HepG2 (cell line): ENCODE data around the gene STX4. TPM values are rescaled to one million over a fixed set of nuclear protein-coding genes. Genes with fewer than 3 reads are reported as not detected.

ENCODE experiments used
- ATF3 ChIP-seq: sonication (generic); formaldehyde crosslinking; IDR thresholded peaks from 2 replicates; pipeline ENCODE4 v1.4.0; 2020; ENCODE audit warnings: missing genetic modification reagents
- GATAD2A ChIP-seq: IDR thresholded peaks from 2 replicates; pipeline ENCODE4 v1.6.1; 2016
- HNRNPLL ChIP-seq: fragments of 200-400 bp; formaldehyde crosslinking; IDR thresholded peaks from 2 replicates; pipeline ENCODE4 v1.6.1; 2017; ENCODE audit warnings: mild to moderate bottlenecking, low read depth, low read length; ENCODE audit not compliant: poor library complexity, severe bottlenecking
- ISL2 ChIP-seq: sonication (generic); formaldehyde crosslinking; IDR thresholded peaks from 2 replicates; pipeline ENCODE4 v1.5.0; 2020; ENCODE audit warnings: missing genetic modification reagents
- JUN ChIP-seq: sonication (generic); formaldehyde crosslinking; IDR thresholded peaks from 2 replicates; pipeline ENCODE4 v1.4.0; 2020; ENCODE audit warnings: mild to moderate bottlenecking, missing genetic modification reagents
- MEIS2 ChIP-seq: sonication (generic); formaldehyde crosslinking; IDR thresholded peaks from 2 replicates; pipeline ENCODE4 v1.9.0; 2021; ENCODE audit warnings: mild to moderate bottlenecking, missing genetic modification reagents
- NCOA2 ChIP-seq: sonication (generic); formaldehyde crosslinking; IDR thresholded peaks from 2 replicates; pipeline ENCODE4 v1.8.0; 2022; ENCODE audit warnings: inconsistent platforms
- PLRG1 ChIP-seq: fragments of 450-650 bp; conservative IDR thresholded peaks from 2 replicates; pipeline ENCODE4 v1.6.1; 2016
- PTBP1 ChIP-seq: fragments of 200-400 bp; formaldehyde crosslinking; IDR thresholded peaks from 2 replicates; pipeline ENCODE4 v1.6.1; 2018; ENCODE audit warnings: low read length, low read depth; ENCODE audit not compliant: poor library complexity, severe bottlenecking
- SMAD3 ChIP-seq: sonication (generic); formaldehyde crosslinking; IDR thresholded peaks from 2 replicates; pipeline ENCODE4 v1.4.0; 2020; ENCODE audit warnings: missing genetic modification reagents
- SSRP1 ChIP-seq: IDR thresholded peaks from 2 replicates; pipeline ENCODE4 v1.6.1; 2016; ENCODE audit warnings: control low read depth
- SUZ12 ChIP-seq: fragments of 150-350 bp; IDR thresholded peaks from 2 replicates; pipeline ENCODE4 v1.6.1; 2014; ENCODE audit warnings: low read depth, low read length
- ZBTB10 ChIP-seq: sonication (generic); formaldehyde crosslinking; IDR thresholded peaks from 2 replicates; pipeline ENCODE4 v1.4.0; 2020; ENCODE audit warnings: missing genetic modification reagents, borderline replicate concordance
- ZBTB8A ChIP-seq: sonication (generic); formaldehyde crosslinking; IDR thresholded peaks from 2 replicates; pipeline ENCODE4 v1.4.0; 2020; ENCODE audit warnings: mild to moderate bottlenecking, low read depth, missing genetic modification reagents, borderline replicate concordance
- ZMYM2 ChIP-seq: sonication (generic); formaldehyde crosslinking; IDR thresholded peaks from 2 replicates; pipeline ENCODE4 v1.8.0; 2022; ENCODE audit warnings: mild to moderate bottlenecking, missing genetic modification reagents
- ZNF224 ChIP-seq: sonication (generic); formaldehyde crosslinking; IDR thresholded peaks from 2 replicates; pipeline ENCODE4 v1.5.0; 2020; ENCODE audit warnings: mild to moderate bottlenecking, missing genetic modification reagents
- ZNF513 ChIP-seq: sonication (generic); formaldehyde crosslinking; conservative IDR thresholded peaks from 2 replicates; pipeline ENCODE4 v1.5.0; 2020; ENCODE audit warnings: missing genetic modification reagents
- ZNF691 ChIP-seq: sonication (generic); formaldehyde crosslinking; IDR thresholded peaks from 2 replicates; pipeline ENCODE4 v1.4.0; 2020; ENCODE audit warnings: missing genetic modification reagents, low read depth, mild to moderate bottlenecking, borderline replicate concordance
- ZNF775 ChIP-seq: sonication (generic); formaldehyde crosslinking; IDR thresholded peaks from 2 replicates; pipeline ENCODE4 v1.4.0; 2020; ENCODE audit warnings: missing genetic modification reagents, mild to moderate bottlenecking, moderate library complexity, borderline replicate concordance
- ZSCAN5A ChIP-seq: sonication (generic); formaldehyde crosslinking; IDR thresholded peaks from 2 replicates; pipeline ENCODE4 v1.8.0; 2022; ENCODE audit warnings: mild to moderate bottlenecking, missing genetic modification reagents, borderline replicate concordance
- polyA plus RNA-seq, 8 experiments: library from polyadenylated mRNA; depleted of rRNA in 3 of 8; stranded (reverse) in 7 of 8; unstranded in 1 of 8; fragments of >200 nt; fragmentation: Illumina TruSeq in 4 of 8; extraction: Trizol in 4 of 8; gene quantifications; 2 replicates each; pipeline versions ENCODE4 v1.2.1 to v1.2.3, GENCODE V29; 2011 to 2016; ENCODE audit warnings: low read depth in 4 of 8, missing spikeins in 1 of 8, mixed read lengths in 1 of 8; ENCODE audit not compliant: insufficient read depth in 1 of 8
- total RNA-seq, 5 experiments: library from RNA; depleted of rRNA; stranded (reverse); fragments of >200 nt; fragmentation: Illumina TruSeq; extraction: Trizol; gene quantifications; 2 replicates each; pipeline ENCODE4 v1.2.3, GENCODE V29; 2016; ENCODE audit warnings: low read depth in 1 of 5

The STX4 gene
- total and polyA plus RNA-seq, 2 of the 13 experiments (the other 11 are each of a cell fraction or from before 2014, with no cell fraction given): 29.2 to 34.6 TPM

GRCh38 chr16:30985401-30986128 lies 47.8 kb upstream of the STX4 start (continued):
- no peak for TF ChIP-seq PTBP1
- TF ChIP-seq ZNF691 (CRISPR knock-in tag): no peak; the same call in 1 of the 2 replicates
- no peak for TF ChIP-seq ZBTB10 (CRISPR knock-in tag)
- TF ChIP-seq JUN: peak; percentile 67; the same call in 1 of the 2 replicates
- no peak; the same call in 1 of the 2 replicates for TF ChIP-seq ZSCAN5A (CRISPR knock-in tag)
- 0 out of 2 replicates have a peak, but pooled peaks have one; percentile 4 for TF ChIP-seq NCOA2 (CRISPR knock-in tag)
- TF ChIP-seq SMAD3: no peak; the same call in 1 of the 2 replicates
- TF ChIP-seq ZNF775 (CRISPR knock-in tag): peak; percentile 54; the same call in 1 of the 2 replicates
- TF ChIP-seq HNRNPLL: peak; percentile 44
- TF ChIP-seq ZNF513 (CRISPR knock-in tag): 0 out of 2 replicates have a peak, but pooled peaks have one; percentile 72
- TF ChIP-seq SSRP1 (CRISPR knock-in tag): no peak
- no peak for TF ChIP-seq PLRG1
- peak; percentile 63 for TF ChIP-seq GATAD2A (CRISPR knock-in tag)
- no peak for TF ChIP-seq ZMYM2 (CRISPR knock-in tag)
- no peak; the same call in 1 of the 2 replicates for TF ChIP-seq MEIS2 (CRISPR knock-in tag)
- TF ChIP-seq ISL2 (CRISPR knock-in tag): peak; percentile 20; the same call in 1 of the 2 replicates
- peak; percentile 94; the same call in 1 of the 2 replicates for TF ChIP-seq ZNF224 (CRISPR knock-in tag)
- TF ChIP-seq ZBTB8A (CRISPR knock-in tag): 0 out of 2 replicates have a peak, but pooled peaks have one; percentile 76
- no peak for TF ChIP-seq SUZ12
- peak; percentile 25; the same call in 1 of the 2 replicates for TF ChIP-seq ATF3 (CRISPR knock-in tag)
